LNCaP clone FGC (cell line): ENCODE measurements around the gene MRM2.

Experiments
- DNase-seq: peaks from one replicate; pipeline ENCODE4 v3.0.0-alpha.2; 2011; ENCODE audit warnings: low read depth
- H3K4me3 ChIP-seq: 2 replicates; pipeline ENCODE4 v1.5.1; 2011; ENCODE audit warnings: mild to moderate bottlenecking, low read depth, low read length, control low read depth
- TF ChIP-seq, protein P1 (sequence below): IDR thresholded peaks from 2 replicates; pipeline ENCODE4 v1.5.1; 2012; ENCODE audit warnings: mild to moderate bottlenecking; ENCODE audit not compliant: control insufficient read depth, insufficient read depth; ENCODE audit errors: extremely low read depth

The MRM2 gene

DNA sequence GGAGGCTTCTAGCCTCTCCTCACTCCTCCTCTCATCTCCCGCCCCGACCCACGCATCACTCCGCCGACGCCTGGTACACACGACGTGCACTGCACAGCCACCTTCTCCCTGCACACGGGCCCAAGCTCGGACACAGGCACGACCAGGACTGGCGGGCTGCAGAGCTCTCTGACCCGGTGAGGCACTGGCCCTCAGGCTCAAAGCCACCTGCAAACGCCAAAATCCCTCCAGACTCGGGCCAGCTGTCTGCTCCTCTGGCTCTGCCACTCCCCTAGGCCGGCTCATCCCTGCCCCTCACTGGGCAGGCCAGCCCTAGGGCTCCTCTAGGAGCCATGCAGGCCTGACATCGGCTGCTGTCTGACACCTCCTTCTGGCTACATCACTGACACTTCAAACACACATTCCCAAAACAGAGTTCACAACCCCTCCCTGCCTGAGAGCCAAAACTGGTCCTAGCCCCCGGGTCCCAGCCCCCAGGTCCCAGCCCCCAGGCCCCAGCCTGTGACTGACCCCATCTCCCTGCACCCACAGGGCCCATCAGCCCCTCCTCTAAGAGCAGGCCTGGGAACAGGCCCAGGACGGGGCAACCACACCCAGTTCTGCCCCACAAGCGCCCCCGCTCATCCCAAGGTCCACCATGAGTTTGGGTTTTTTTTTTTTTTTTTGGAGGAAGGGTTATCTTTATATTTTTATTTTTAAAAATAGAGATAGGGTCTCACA is 44.4 kb downstream of the MRM2 start:
- TF ChIP-seq, protein P1, sequence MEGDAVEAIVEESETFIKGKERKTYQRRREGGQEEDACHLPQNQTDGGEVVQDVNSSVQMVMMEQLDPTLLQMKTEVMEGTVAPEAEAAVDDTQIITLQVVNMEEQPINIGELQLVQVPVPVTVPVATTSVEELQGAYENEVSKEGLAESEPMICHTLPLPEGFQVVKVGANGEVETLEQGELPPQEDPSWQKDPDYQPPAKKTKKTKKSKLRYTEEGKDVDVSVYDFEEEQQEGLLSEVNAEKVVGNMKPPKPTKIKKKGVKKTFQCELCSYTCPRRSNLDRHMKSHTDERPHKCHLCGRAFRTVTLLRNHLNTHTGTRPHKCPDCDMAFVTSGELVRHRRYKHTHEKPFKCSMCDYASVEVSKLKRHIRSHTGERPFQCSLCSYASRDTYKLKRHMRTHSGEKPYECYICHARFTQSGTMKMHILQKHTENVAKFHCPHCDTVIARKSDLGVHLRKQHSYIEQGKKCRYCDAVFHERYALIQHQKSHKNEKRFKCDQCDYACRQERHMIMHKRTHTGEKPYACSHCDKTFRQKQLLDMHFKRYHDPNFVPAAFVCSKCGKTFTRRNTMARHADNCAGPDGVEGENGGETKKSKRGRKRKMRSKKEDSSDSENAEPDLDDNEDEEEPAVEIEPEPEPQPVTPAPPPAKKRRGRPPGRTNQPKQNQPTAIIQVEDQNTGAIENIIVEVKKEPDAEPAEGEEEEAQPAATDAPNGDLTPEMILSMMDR = no peak
- no peak for DNase-seq
- no peak overlapping the region for H3K4me3 ChIP-seq

DNA sequence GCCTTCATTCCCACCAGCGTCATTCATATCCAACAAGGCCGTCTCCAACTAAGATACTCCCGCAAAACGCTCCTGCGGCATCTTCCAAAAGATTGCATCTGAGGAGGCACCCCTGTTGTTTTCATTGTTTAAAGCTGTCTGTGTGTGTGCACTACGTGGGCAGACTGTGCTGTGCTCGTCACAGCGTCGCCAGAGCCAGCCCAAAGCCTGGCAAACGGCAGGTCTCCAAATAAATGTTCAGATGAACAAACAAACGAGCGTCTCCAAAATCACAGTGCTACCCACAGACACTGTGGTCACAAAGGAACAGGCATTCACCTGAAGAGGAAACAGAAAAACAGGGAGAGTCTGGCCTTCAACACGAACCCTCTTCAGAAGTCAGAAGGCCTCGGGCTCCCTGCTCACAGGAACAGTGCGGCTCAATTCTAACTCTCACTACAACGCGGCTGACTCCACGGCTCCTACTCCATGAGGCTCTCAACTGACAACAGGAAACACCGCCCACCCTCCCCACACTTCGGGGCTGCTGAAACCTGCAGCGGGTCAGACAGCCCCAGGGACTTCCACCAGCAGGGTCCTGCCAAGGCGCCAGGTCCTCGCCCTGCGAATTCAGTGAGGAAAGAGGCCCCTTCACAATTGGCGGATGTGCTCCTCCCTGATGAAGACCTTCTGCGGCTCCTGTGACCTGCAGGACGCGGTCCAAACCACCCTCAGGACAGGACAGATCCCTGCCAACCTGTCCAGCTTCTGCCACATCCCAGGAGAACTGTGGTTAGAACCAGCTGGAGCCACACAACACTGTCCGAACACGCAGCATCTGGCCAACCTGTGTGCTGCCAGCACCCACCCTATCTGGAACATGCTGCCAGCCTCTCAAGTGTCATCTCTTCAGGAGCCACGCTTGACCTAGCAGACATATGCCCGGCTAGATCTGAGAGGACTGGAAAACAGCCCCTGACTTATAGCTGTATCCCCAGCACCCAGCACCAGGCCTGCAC is 45.3 kb downstream of the MRM2 start:
- TF ChIP-seq, protein P1 = no peak
- DNase-seq = peak; percentile 68
- H3K4me3 ChIP-seq = no peak overlapping the region

DNA sequence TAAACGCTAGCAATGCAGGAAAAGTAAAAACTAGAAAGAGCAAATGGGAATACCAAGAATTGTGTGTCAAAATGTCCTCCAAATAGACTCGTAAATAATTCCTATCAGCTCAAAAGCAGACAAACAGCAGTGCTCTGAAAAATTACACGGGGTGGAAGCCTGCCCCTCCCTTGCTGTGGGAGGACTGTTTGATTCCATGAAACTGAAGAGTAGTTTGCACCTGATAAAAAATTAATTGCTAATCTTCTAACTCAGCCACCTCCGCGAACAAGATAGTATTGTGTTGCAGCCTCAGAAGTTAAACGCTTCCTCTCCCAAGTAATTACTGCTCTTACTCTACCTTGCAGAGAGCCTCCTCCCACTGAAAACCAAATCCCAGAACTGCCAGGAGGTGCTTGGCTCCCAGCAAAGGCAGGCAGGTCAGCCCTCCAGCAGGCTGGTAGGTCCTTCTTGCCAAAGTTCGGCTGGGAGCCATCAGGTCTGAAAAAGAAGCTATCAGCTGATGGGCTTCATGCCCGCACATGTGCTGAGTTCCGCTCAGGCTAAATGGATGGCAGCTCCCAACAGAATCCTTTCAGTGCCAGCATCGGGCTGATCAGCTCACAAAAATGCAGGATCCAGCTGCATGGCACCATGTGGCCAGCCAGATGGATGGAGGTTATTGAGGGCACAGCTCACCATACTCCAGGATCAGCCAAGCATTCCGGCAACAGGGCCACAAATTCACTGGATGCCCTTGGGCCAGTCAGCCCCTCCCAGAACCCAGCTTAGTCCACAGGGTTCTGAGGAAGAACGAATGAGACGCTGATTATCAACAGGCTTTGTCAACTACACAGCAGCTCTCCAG is 46.4 kb downstream of the MRM2 start:
- H3K4me3 ChIP-seq = no peak overlapping the region
- no peak for DNase-seq
- TF ChIP-seq, protein P1 = no peak

DNA sequence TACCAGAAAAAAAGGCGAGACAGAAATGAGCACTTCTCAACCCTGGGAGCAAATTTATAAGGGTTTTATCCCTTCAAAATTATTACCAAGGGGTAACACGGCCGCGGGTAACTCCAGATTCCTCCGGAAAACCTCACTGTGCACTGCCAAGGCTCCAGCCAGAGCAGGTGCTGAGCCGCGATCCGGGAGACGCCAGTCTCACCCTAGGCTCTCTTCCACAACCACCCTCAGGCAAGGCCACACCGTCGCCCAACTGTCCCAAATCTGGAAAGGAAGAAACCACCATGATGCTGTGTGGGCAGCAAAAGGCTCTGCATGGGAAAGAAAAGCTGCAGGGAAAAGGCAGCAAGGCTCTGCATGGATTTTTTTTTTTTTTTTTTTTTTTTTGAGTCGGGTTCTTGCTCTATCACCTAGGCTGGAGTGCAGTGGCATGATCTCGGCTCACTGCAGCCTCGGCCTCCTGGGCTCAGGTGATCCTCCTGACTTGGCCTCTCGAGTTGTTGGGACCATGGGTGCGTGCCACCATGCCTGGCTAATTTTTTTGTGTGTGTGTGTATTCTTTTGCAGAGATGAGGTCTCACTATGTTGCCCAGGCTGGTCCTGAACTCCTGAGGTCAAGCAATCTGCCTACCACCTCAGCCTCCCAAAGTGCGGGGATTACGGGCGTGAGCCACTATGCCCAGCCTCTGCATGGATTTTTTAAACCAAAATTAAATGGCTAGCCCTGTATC is 48.3 kb downstream of the MRM2 start:
- DNase-seq = no peak
- TF ChIP-seq, protein P1 = no peak
- H3K4me3 ChIP-seq = peak overlapping the region; percentile 30

DNA sequence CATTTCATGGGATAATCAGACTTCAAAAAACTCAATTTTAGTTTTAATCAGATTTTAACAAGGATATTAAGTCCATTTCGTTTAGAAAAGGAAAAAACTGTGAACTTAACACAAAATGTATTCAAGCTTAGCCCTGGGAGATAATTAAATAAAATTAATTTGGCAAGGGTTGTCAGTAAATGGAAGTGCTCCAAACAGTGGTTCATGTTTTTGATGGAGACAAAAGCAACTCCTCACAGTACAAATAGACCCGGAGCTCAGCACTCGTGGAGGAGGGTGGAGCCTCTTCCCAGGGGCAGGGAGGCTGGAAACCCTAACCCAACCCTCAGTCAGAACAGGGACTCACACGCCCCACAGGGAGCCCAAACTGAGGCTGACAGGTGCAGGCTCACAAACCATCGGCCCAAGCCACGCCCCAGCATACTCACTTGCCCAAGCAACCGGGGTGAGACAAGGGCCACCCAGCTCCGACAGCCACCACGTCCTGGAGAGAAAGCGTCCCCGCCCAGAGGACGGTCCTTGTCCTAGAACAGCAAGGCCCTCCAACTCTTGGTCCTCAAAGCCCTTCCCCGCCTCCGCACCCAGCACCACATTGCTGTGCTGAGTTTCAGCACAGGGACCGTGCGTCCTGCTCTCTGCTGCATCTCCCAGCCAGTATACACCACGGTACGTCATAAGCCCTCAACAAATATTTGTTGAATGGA is 49.0 kb downstream of the MRM2 start:
- peak overlapping the region; percentile 30 for H3K4me3 ChIP-seq
- DNase-seq = peak; percentile 87
- TF ChIP-seq, protein P1 = no peak
